Caco-2 (cell line): Measurements from ENCODE around the gene LRWD1. TPM values are rescaled to one million over a fixed set of nuclear protein-coding genes. Genes with fewer than 3 reads are reported as not detected.

Source experiments
- BruUV-seq: library from RNA; stranded (reverse); fragments of 400-500 nt; replicated peaks from 2 replicates; lab custom pipeline; 2021; lab: Mats Ljungman, UMichigan
- CTCF ChIA-PET: fragments of 300-600 bp; sonication (Branson Sonifier 250); formaldehyde crosslinking; loops from one replicate; lab custom pipeline; 2022; ENCODE audit warnings: antibody characterized with exemption; lab: Charles Lee
- POLR2A ChIA-PET: fragments of 300-600 bp; sonication (Branson Sonifier 250); formaldehyde crosslinking; loops from one replicate; lab custom pipeline; 2022; ENCODE audit warnings: antibody characterized with exemption; lab: Charles Lee
- DNase-seq, 2 experiments: peaks; one replicate each; pipeline versions ENCODE4 v3.0.0 to v3.0.0-alpha.2; 2020 to 2022
- H3K27me3 ChIP-seq: replicated peaks from 2 replicates; pipeline ENCODE4 v1.6.0; 2011; ENCODE audit warnings: low read length; ENCODE audit not compliant: control insufficient read depth, insufficient read depth
- H3K36me3 ChIP-seq: 2 replicates; pipeline ENCODE4 v1.5.1; 2011; ENCODE audit warnings: low read length; ENCODE audit not compliant: control insufficient read depth, insufficient read depth
- H3K4me1 ChIP-seq: fragments of 250-450 bp; sonication (Bioruptor Pico); 2 replicates; pipeline ENCODE4 v1.5.1; 2020; ENCODE audit warnings: mild to moderate bottlenecking
- H3K4me3 ChIP-seq: 2 replicates; pipeline ENCODE4 v1.5.1; 2011; ENCODE audit warnings: low read depth, mild to moderate bottlenecking, control low read depth, low read length
- H3K9me3 ChIP-seq: fragments of 250-450 bp; sonication (Bioruptor Pico); 2 replicates; pipeline ENCODE4 v1.5.1; 2020; ENCODE audit warnings: mild to moderate bottlenecking, moderate library complexity
- H3K27ac Mint-ChIP-seq: one replicate; pipeline ENCODE4 v1.8.0; 2022; ENCODE audit warnings: mixed read lengths; ENCODE audit not compliant: unreplicated experiment
- H3K27me3 Mint-ChIP-seq: one replicate; pipeline ENCODE4 v1.8.0; 2022; ENCODE audit warnings: mixed read lengths; ENCODE audit not compliant: insufficient read depth, unreplicated experiment
- H3K36me3 Mint-ChIP-seq: one replicate; pipeline ENCODE4 v1.8.0; 2022; ENCODE audit warnings: mild to moderate bottlenecking, mixed read lengths; ENCODE audit not compliant: insufficient read depth, unreplicated experiment
- H3K4me1 Mint-ChIP-seq: one replicate; pipeline ENCODE4 v1.8.0; 2022; ENCODE audit warnings: low read depth, mixed read lengths; ENCODE audit not compliant: unreplicated experiment
- H3K4me3 Mint-ChIP-seq: one replicate; pipeline ENCODE4 v1.8.0; 2022; ENCODE audit warnings: mild to moderate bottlenecking, moderate library complexity, mixed read lengths; ENCODE audit not compliant: unreplicated experiment
- H3K9me3 Mint-ChIP-seq: one replicate; pipeline ENCODE4 v1.8.0; 2022; ENCODE audit warnings: mixed read lengths; ENCODE audit not compliant: unreplicated experiment
- CTCF ChIP-seq, 2 experiments: fragments of 200-600 bp in 1 of 2; IDR thresholded peaks; 1 replicate in 1 of 2; 2 replicates in 1 of 2; pipeline versions ENCODE4 v1.5.1 to v1.8.0; 2011 to 2022; ENCODE audit warnings: antibody characterized with exemption in 1 of 2, control low read depth in 1 of 2, inconsistent platforms in 1 of 2, low read depth in 1 of 2, low read length in 1 of 2, mild to moderate bottlenecking in 1 of 2, moderate library complexity in 1 of 2; ENCODE audit not compliant: insufficient read depth in 1 of 2, severe bottlenecking in 1 of 2, unreplicated experiment in 1 of 2
- intact Hi-C: fragments of 100-400 bp; cut with micrococcal nuclease; formaldehyde crosslinking; loops from one replicate; pipeline ENCODE4 v1.10.0; 2022; ENCODE audit not compliant: unreplicated experiment
- total RNA-seq: library from RNA; stranded (reverse); gene quantifications from 2 replicates; pipeline ENCODE4 v1.2.3, GENCODE V29; 2022

The LRWD1 gene
- total RNA-seq, 1 experiment from 2014 or later = 23.6 TPM

- no TSS peak for BruUV-seq
- Mint-ChIP-seq H3K4me3 (no peak overlapping the region), H3K9me3 (no peaks in the 10 kb centered on the region), H3K4me1 (no peaks in the 10 kb centered on the region), H3K27ac (no peak overlapping the region), H3K36me3 (peaks cover 24% of the 10 kb centered on the region), H3K27me3 (no peaks in the 10 kb centered on the region)
- no peak overlapping the region for H3K4me3 ChIP-seq
- peaks cover 4% of the 10 kb centered on the region for H3K36me3 ChIP-seq
- no peak for DNase-seq
- no peak for TF ChIP-seq CTCF (IDR thresholded peaks at IDR 0.05; ENCODE audit: insufficient read depth in 1 of 2, low read depth in 1 of 2, low read length in 1 of 2, severe bottlenecking in 1 of 2, unreplicated experiment in 1 of 2)
- no peaks in the 10 kb centered on the region for H3K9me3 ChIP-seq
- H3K4me1 ChIP-seq = peaks cover 3% of the 10 kb centered on the region; the same call in 1 of the 2 replicates
- CTCF ChIA-PET = no interaction called here
- POLR2A ChIA-PET = no interaction called here
- no peaks in the 10 kb centered on the region for H3K27me3 ChIP-seq
- intact Hi-C loops = loop anchor here (10.0 kb wide), 1 partner anchor 171 kb away; the partner anchor contains the start of gene SH2B2
These were observed 9.2 kb upstream of the LRWD1 start for GRCh38 chr7:102455596-102455995.

GRCh38 chr7:102456327-102456726 lies 8.5 kb upstream of the LRWD1 start:
- no TSS peak for BruUV-seq
- Histone ChIP-seq H3K4me3 (no peak overlapping the region), H3K4me1 (peaks cover 3% of the 10 kb centered on the region; the same call in 1 of the 2 replicates), H3K27me3 (no peaks in the 10 kb centered on the region), H3K9me3 (no peaks in the 10 kb centered on the region), H3K36me3 (peaks cover 4% of the 10 kb centered on the region)
- no peaks in the 10 kb centered on the region for H3K27me3 Mint-ChIP-seq
- ChIA-PET POLR2A (no interaction called here), CTCF (interaction anchor here (1.0 kb wide), 1 partner anchor 52 kb away, joined by 4 read pairs; no protein-coding TSS in a partner anchor)
- intact Hi-C loops = loop anchor here (10.0 kb wide), 1 partner anchor 172 kb away; the partner anchor contains the start of gene SH2B2
- no peaks in the 10 kb centered on the region for H3K9me3 Mint-ChIP-seq
- no peak overlapping the region for H3K4me3 Mint-ChIP-seq
- H3K4me1 Mint-ChIP-seq = no peaks in the 10 kb centered on the region
- no peak for DNase-seq
- peaks cover 26% of the 10 kb centered on the region for H3K36me3 Mint-ChIP-seq
- no peak overlapping the region for H3K27ac Mint-ChIP-seq
- no peak for TF ChIP-seq CTCF (IDR thresholded peaks at IDR 0.05; ENCODE audit: insufficient read depth in 1 of 2, low read depth in 1 of 2, low read length in 1 of 2, severe bottlenecking in 1 of 2, unreplicated experiment in 1 of 2)

- TF ChIP-seq CTCF (IDR thresholded peaks at IDR 0.05; ENCODE audit: insufficient read depth in 1 of 2, low read depth in 1 of 2, low read length in 1 of 2, severe bottlenecking in 1 of 2, unreplicated experiment in 1 of 2) = no peak
- DNase-seq = no peak
These were observed 7.3 kb upstream of the LRWD1 start for GRCh38 chr7:102457352-102457924.

More at GRCh38 chr7:102457352-102457924, 7.3 kb upstream of the LRWD1 start:
- Histone ChIP-seq H3K36me3 (peaks cover 4% of the 10 kb centered on the region), H3K27me3 (no peaks in the 10 kb centered on the region), H3K4me3 (no peak overlapping the region), H3K9me3 (no peaks in the 10 kb centered on the region), H3K4me1 (no peaks in the 10 kb centered on the region)
- CTCF ChIA-PET = interaction anchor here (1.0 kb wide), 1 partner anchor 53 kb away, joined by 4 read pairs; no protein-coding TSS in a partner anchor
- peaks cover 32% of the 10 kb centered on the region for H3K36me3 Mint-ChIP-seq
- intact Hi-C loops = loop anchor here (10.0 kb wide), 1 partner anchor 173 kb away; the partner anchor contains the start of gene SH2B2
- H3K4me1 Mint-ChIP-seq = no peaks in the 10 kb centered on the region
- no peak overlapping the region for H3K27ac Mint-ChIP-seq
- no peak overlapping the region for H3K4me3 Mint-ChIP-seq
- no peaks in the 10 kb centered on the region for H3K27me3 Mint-ChIP-seq
- H3K9me3 Mint-ChIP-seq = no peaks in the 10 kb centered on the region
- no TSS peak for BruUV-seq
- POLR2A ChIA-PET = no interaction called here
